SK-N-SH treated with all-trans-retinoic acid at 6 μM for 48 hours (cell line): Measurements from ENCODE around the gene IFT172.

ENCODE experiments used
- ATAC-seq: fragments of 200-7000 bp; cut with Tn5 transposase; 3 replicates; pipeline ENCODE4 v1.9.1; 2020; ENCODE audit warnings: mild to moderate bottlenecking, moderate library complexity
- ARNTL ChIP-seq: fragments of 450-650 bp; formaldehyde crosslinking; IDR thresholded peaks from 2 replicates; pipeline ENCODE4 v1.5.0; 2020; ENCODE audit warnings: low read depth, mild to moderate bottlenecking, moderate library complexity, borderline replicate concordance
- BACH2 ChIP-seq: fragments of 250-450 bp; sonication (Bioruptor Pico); IDR thresholded peaks from 2 replicates; pipeline ENCODE4 v1.9.0; 2021; ENCODE audit warnings: mild to moderate bottlenecking, borderline replicate concordance
- CREB5 ChIP-seq: fragments of 250-450 bp; sonication (Bioruptor Pico); IDR thresholded peaks from 2 replicates; pipeline ENCODE4 v1.5.1; 2020; ENCODE audit warnings: low read depth, mild to moderate bottlenecking, moderate library complexity
- CSDC2 ChIP-seq: fragments of 250-450 bp; sonication (Bioruptor Pico); IDR thresholded peaks from 2 replicates; pipeline ENCODE4 v1.5.0; 2020; ENCODE audit warnings: mild to moderate bottlenecking, moderate library complexity
- CSRNP3 ChIP-seq: fragments of 250-450 bp; sonication (Bioruptor Pico); IDR thresholded peaks from 2 replicates; pipeline ENCODE4 v1.5.1; 2021; ENCODE audit warnings: mild to moderate bottlenecking, moderate library complexity
- ESRRG ChIP-seq: fragments of 250-450 bp; sonication (Bioruptor Pico); IDR thresholded peaks from 2 replicates; pipeline ENCODE4 v1.6.1; 2021; ENCODE audit warnings: mild to moderate bottlenecking
- GLIS3 ChIP-seq: fragments of 250-450 bp; sonication (Bioruptor Pico); IDR thresholded peaks from 2 replicates; pipeline ENCODE4 v1.5.0; 2020; ENCODE audit warnings: mild to moderate bottlenecking, moderate library complexity
- ISL1 ChIP-seq: fragments of 250-450 bp; sonication (Bioruptor Pico); IDR thresholded peaks from 2 replicates; pipeline ENCODE4 v2.1.2; 2022; ENCODE audit warnings: mild to moderate bottlenecking, moderate library complexity
- OSR1 ChIP-seq: fragments of 250-450 bp; sonication (Bioruptor Pico); IDR thresholded peaks from 2 replicates; pipeline ENCODE4 v1.8.0; 2022; ENCODE audit warnings: moderate library complexity, mild to moderate bottlenecking, inconsistent platforms
- PATZ1 ChIP-seq: fragments of 250-450 bp; sonication (Bioruptor Pico); IDR thresholded peaks from 2 replicates; pipeline ENCODE4 v1.8.0; 2020; ENCODE audit warnings: mild to moderate bottlenecking, moderate library complexity, borderline replicate concordance
- POU6F1 ChIP-seq: fragments of 250-450 bp; sonication (Bioruptor Pico); IDR thresholded peaks from 2 replicates; pipeline ENCODE4 v1.8.0; 2021; ENCODE audit warnings: low read depth, mild to moderate bottlenecking, moderate library complexity, borderline replicate concordance
- PPARA ChIP-seq: fragments of 250-450 bp; sonication (Bioruptor Pico); IDR thresholded peaks from 2 replicates; pipeline ENCODE4 v1.5.0; 2020; ENCODE audit warnings: mild to moderate bottlenecking, borderline replicate concordance
- RARB ChIP-seq: fragments of 250-450 bp; sonication (Bioruptor Pico); IDR thresholded peaks from 2 replicates; pipeline ENCODE4 v1.8.0; 2021; ENCODE audit warnings: mild to moderate bottlenecking, moderate library complexity
- SNAI2 ChIP-seq: fragments of 250-450 bp; sonication (Bioruptor Pico); IDR thresholded peaks from 2 replicates; pipeline ENCODE4 v1.5.0; 2020; ENCODE audit warnings: mild to moderate bottlenecking, moderate library complexity
- TCF4 ChIP-seq: fragments of 250-450 bp; sonication (Bioruptor Pico); IDR thresholded peaks from 2 replicates; pipeline ENCODE4 v1.8.0; 2021; ENCODE audit warnings: mild to moderate bottlenecking, moderate library complexity, borderline replicate concordance
- TOX ChIP-seq: fragments of 250-450 bp; sonication (Bioruptor Pico); IDR thresholded peaks from 2 replicates; pipeline ENCODE4 v1.8.0; 2021; ENCODE audit warnings: mild to moderate bottlenecking, moderate library complexity, borderline replicate concordance
- TSHZ2 ChIP-seq: fragments of 250-450 bp; sonication (Bioruptor Pico); IDR thresholded peaks from 2 replicates; pipeline ENCODE4 v1.5.0; 2020; ENCODE audit warnings: mild to moderate bottlenecking, moderate library complexity
- ZC3H10 ChIP-seq: fragments of 250-450 bp; sonication (Bioruptor Pico); IDR thresholded peaks from 2 replicates; pipeline ENCODE4 v1.5.1; 2021; ENCODE audit warnings: mild to moderate bottlenecking, moderate library complexity
- ZFP3 ChIP-seq: fragments of 250-450 bp; sonication (Bioruptor Pico); IDR thresholded peaks from 2 replicates; pipeline ENCODE4 v1.5.0; 2020; ENCODE audit warnings: mild to moderate bottlenecking, moderate library complexity
- ZFP30 ChIP-seq: fragments of 450-650 bp; formaldehyde crosslinking; IDR thresholded peaks from 2 replicates; pipeline ENCODE4 v1.5.0; 2022; ENCODE audit warnings: mild to moderate bottlenecking, moderate library complexity
- ZNF565 ChIP-seq: fragments of 450-650 bp; formaldehyde crosslinking; conservative IDR thresholded peaks from 2 replicates; pipeline ENCODE4 v1.5.0; 2020; ENCODE audit warnings: low read depth, mild to moderate bottlenecking, moderate library complexity
- ZNF70 ChIP-seq: fragments of 450-650 bp; formaldehyde crosslinking; IDR thresholded peaks from 2 replicates; pipeline ENCODE4 v1.5.0; 2020; ENCODE audit warnings: mild to moderate bottlenecking, moderate library complexity
- ZNF8 ChIP-seq: fragments of 450-650 bp; formaldehyde crosslinking; IDR thresholded peaks from 2 replicates; pipeline ENCODE4 v1.5.0; 2020; ENCODE audit warnings: mild to moderate bottlenecking, moderate library complexity

Gene IFT172

GRCh38 chr2:27497288-27497627 is 7.7 kb upstream of the IFT172 start (continued):
- TF ChIP-seq GLIS3 (CRISPR knock-in tag) = no peak
- no peak for TF ChIP-seq ESRRG (CRISPR knock-in tag)
- TF ChIP-seq PPARA (CRISPR knock-in tag) = no peak
- no peak for TF ChIP-seq ZFP30 (CRISPR knock-in tag)
- no peak for TF ChIP-seq ZNF70 (CRISPR knock-in tag)
- no peak for TF ChIP-seq PATZ1 (CRISPR knock-in tag)
- no peak for TF ChIP-seq ZNF8 (CRISPR knock-in tag)
- no peak for TF ChIP-seq BACH2 (CRISPR knock-in tag)

- ATAC-seq = no peak
- TF ChIP-seq PPARA (CRISPR knock-in tag) (no peak), ZFP30 (CRISPR knock-in tag) (no peak), RARB (CRISPR knock-in tag) (no peak), PATZ1 (CRISPR knock-in tag) (no peak), GLIS3 (CRISPR knock-in tag) (no peak), ZNF70 (CRISPR knock-in tag) (no peak), ZC3H10 (CRISPR knock-in tag) (no peak), POU6F1 (CRISPR knock-in tag) (no peak), BACH2 (CRISPR knock-in tag) (no peak), TCF4 (no peak), CSDC2 (CRISPR knock-in tag) (no peak), ISL1 (CRISPR knock-in tag) (no peak)
These were observed 7.1 kb upstream of the IFT172 start, which contains the start of gene GCKR for GRCh38 chr2:27496357-27497287. Gene GCKR, plus strand, starts transcription at chr2:27496839. Its CDS starts 66 bp downstream, at chr2:27496905.

- no peak for TF ChIP-seq CREB5 (CRISPR knock-in tag)
- TF ChIP-seq ZFP3 (CRISPR knock-in tag) = no peak
- no peak for TF ChIP-seq ZC3H10 (CRISPR knock-in tag)
- TF ChIP-seq CSDC2 (CRISPR knock-in tag) = no peak
- TF ChIP-seq POU6F1 (CRISPR knock-in tag) = no peak
- TF ChIP-seq ARNTL (CRISPR knock-in tag) = no peak
- no peak for TF ChIP-seq TCF4
- TF ChIP-seq GLIS3 (CRISPR knock-in tag) = no peak
- TF ChIP-seq ZNF565 = no peak
- TF ChIP-seq SNAI2 (CRISPR knock-in tag) = no peak
- TF ChIP-seq TSHZ2 (CRISPR knock-in tag) = no peak
- no peak for TF ChIP-seq OSR1
- no peak for TF ChIP-seq BACH2 (CRISPR knock-in tag)
- TF ChIP-seq TOX = no peak
- no peak for TF ChIP-seq ISL1 (CRISPR knock-in tag)
- TF ChIP-seq CSRNP3 = no peak
- ATAC-seq = no peak
These were observed 6.4 kb upstream of the IFT172 start for GRCh38 chr2:27495840-27496356.
